Epithelial cell of proximal tubule (primary cell): Measurements from ENCODE around the gene DNLZ. TPM values are rescaled to one million over a fixed set of nuclear protein-coding genes. Genes with fewer than 3 reads are reported as not detected.

Source experiments
- DNase-seq: peaks from one replicate; pipeline ENCODE4 v3.0.0-alpha.2; 2011; ENCODE audit warnings: low read depth
- H3K4me3 ChIP-seq: 2 replicates; pipeline ENCODE4 v1.5.1; 2011; ENCODE audit warnings: low read depth, mild to moderate bottlenecking, low read length
- total RNA-seq: library from RNA; depleted of rRNA; stranded (reverse); fragments of >200 nt; gene quantifications from 2 replicates; pipeline ENCODE4 v1.2.3, GENCODE V29; 2015
- TF ChIP-seq, protein P1 (sequence below): conservative IDR thresholded peaks from 2 replicates; pipeline ENCODE4 v1.5.1; 2012; ENCODE audit warnings: low read depth, mild to moderate bottlenecking, low read length

The DNLZ gene
- total RNA-seq, 1 donor from 2014 or later: 67.2 TPM

GRCh38 chr9:136329636-136330405 lies 33.7 kb downstream of the DNLZ start:
- DNase-seq: no peak
- H3K4me3 ChIP-seq: no peak overlapping the region
- TF ChIP-seq, protein P1, sequence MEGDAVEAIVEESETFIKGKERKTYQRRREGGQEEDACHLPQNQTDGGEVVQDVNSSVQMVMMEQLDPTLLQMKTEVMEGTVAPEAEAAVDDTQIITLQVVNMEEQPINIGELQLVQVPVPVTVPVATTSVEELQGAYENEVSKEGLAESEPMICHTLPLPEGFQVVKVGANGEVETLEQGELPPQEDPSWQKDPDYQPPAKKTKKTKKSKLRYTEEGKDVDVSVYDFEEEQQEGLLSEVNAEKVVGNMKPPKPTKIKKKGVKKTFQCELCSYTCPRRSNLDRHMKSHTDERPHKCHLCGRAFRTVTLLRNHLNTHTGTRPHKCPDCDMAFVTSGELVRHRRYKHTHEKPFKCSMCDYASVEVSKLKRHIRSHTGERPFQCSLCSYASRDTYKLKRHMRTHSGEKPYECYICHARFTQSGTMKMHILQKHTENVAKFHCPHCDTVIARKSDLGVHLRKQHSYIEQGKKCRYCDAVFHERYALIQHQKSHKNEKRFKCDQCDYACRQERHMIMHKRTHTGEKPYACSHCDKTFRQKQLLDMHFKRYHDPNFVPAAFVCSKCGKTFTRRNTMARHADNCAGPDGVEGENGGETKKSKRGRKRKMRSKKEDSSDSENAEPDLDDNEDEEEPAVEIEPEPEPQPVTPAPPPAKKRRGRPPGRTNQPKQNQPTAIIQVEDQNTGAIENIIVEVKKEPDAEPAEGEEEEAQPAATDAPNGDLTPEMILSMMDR: no peak

DNA sequence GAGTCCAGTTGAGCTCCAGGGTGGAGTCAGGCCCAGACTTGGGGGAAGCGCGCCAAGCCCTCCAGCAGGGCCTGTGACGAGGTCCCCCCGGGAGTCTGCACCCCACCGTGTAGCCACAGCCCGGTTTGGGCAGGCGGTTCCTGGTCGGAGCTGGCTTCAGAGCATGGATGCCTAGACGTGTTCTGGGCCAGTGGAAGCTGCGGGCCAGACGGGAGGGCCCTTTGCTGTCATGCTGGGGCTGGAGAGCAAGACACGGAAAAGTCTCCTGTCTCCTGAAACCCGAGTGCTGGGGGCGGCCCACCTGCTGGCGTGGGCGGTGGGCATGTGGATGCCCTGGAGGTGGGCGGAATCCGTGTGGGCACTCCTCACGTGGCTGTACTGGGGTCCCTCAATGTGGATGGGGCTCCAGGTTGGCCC lies 34.3 kb downstream of the DNLZ start:
- no peak for DNase-seq
- TF ChIP-seq, protein P1: no peak
- no peak overlapping the region for H3K4me3 ChIP-seq

- DNase-seq: no peak
- no peak overlapping the region for H3K4me3 ChIP-seq
- TF ChIP-seq, protein P1: no peak
Measured at GRCh38 chr9:136328622-136329041, 34.9 kb downstream of the DNLZ start.

GRCh38 chr9:136328011-136328621 lies 35.4 kb downstream of the DNLZ start:
- DNase-seq: no peak
- TF ChIP-seq, protein P1: no peak
- H3K4me3 ChIP-seq: peak overlapping the region; percentile 60

GRCh38 chr9:136327304-136327974 lies 36.1 kb downstream of the DNLZ start, which contains the start of gene GPSM1:
Gene GPSM1 (plus strand): TSS chr9:136327539. CDS start chr9:136327696, 157 bp downstream.
- peak within 1 kb of the TSS; percentile 60 for H3K4me3 ChIP-seq
- DNase-seq: no peak
- TF ChIP-seq, protein P1: no peak

- H3K4me3 ChIP-seq: peak overlapping the region; percentile 30
- no peak for DNase-seq
- TF ChIP-seq, protein P1: no peak
Measured at GRCh38 chr9:136326761-136327303, 36.7 kb downstream of the DNLZ start.
